Measurements from ENCODE around the gene SNAP29.
"Not testable (repeated sequence)": the region's sequence is repeated elsewhere in the genome, so short reads cannot be mapped to it uniquely, and the experiment has no call there.

Gene SNAP29

DNA sequence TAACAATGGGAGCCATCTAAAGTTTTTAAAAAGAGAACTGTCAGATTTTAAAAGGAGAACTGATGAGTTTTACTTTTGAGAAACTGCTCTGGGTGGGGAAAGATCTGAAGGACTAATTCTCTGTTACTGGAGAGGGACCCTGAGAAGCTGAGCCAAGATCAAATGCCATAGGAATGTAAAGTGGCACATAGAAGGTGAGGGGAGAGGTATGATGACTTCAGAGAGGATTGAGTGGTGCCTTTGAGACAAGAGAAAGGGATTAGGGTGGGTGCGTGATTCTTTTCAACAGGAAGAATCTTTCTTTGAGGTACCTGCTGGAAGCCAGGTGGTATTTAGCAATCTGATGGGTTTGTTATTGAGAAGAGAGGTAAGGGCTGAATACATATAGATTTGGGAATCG, 67.4 kb downstream of the SNAP29 start:
- no peak overlapping the region for H3K4me3 ChIP-seq (ENCODE audit: low read length)
- no peak for DNase-seq (ENCODE audit: low read depth)
- TF ChIP-seq, protein P1, sequence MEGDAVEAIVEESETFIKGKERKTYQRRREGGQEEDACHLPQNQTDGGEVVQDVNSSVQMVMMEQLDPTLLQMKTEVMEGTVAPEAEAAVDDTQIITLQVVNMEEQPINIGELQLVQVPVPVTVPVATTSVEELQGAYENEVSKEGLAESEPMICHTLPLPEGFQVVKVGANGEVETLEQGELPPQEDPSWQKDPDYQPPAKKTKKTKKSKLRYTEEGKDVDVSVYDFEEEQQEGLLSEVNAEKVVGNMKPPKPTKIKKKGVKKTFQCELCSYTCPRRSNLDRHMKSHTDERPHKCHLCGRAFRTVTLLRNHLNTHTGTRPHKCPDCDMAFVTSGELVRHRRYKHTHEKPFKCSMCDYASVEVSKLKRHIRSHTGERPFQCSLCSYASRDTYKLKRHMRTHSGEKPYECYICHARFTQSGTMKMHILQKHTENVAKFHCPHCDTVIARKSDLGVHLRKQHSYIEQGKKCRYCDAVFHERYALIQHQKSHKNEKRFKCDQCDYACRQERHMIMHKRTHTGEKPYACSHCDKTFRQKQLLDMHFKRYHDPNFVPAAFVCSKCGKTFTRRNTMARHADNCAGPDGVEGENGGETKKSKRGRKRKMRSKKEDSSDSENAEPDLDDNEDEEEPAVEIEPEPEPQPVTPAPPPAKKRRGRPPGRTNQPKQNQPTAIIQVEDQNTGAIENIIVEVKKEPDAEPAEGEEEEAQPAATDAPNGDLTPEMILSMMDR (conservative IDR thresholded peaks at IDR 0.05; ENCODE audit: low read depth, low read length): no peak

DNA sequence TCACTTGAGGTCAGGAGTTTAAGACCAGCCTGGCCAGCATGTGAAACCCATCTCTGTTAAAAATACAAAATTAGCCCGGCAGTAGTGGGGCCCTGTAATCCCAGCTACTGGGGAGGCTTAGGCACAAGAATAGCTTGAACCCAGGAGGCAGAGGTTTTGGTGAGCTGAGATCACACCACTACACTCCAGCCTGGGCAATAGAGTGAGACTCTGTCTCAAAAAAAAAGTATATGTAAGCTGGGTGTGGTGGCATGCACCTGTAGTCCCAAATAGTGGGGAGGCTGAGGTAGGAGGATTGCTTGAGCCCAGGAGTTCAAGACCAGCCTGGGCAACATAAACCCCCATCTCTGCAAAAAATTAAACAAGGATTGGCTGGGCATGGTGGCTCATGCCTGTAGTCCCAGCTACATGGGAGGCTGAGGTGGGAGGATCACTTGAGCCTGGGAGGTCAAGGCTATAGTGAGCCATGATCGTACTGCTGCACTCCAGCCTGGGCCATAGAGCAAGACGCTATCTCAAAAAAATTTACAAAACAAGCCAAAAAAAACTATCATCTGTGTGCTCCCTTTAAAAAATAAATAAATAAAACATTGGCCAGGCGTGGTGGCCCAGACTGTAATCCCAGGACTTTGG, 69.2 kb downstream of the SNAP29 start:
- H3K4me3 ChIP-seq (ENCODE audit: low read length): no peak overlapping the region
- DNase-seq (ENCODE audit: low read depth): no peak
- TF ChIP-seq, protein P1 (conservative IDR thresholded peaks at IDR 0.05; ENCODE audit: low read depth, low read length): no peak

GRCh38 chr22:20928573-20928967, 69.8 kb downstream of the SNAP29 start:
- H3K4me3 ChIP-seq (ENCODE audit: low read length): no peak overlapping the region
- TF ChIP-seq, protein P1 (conservative IDR thresholded peaks at IDR 0.05; ENCODE audit: low read depth, low read length): no peak
- DNase-seq (ENCODE audit: low read depth): no peak

GRCh38 chr22:20930004-20930403, 71.2 kb downstream of the SNAP29 start:
- no peak for DNase-seq (ENCODE audit: low read depth)
- H3K4me3 ChIP-seq (ENCODE audit: low read length): no peak overlapping the region
- TF ChIP-seq, protein P1 (conservative IDR thresholded peaks at IDR 0.05; ENCODE audit: low read depth, low read length): no peak

DNA sequence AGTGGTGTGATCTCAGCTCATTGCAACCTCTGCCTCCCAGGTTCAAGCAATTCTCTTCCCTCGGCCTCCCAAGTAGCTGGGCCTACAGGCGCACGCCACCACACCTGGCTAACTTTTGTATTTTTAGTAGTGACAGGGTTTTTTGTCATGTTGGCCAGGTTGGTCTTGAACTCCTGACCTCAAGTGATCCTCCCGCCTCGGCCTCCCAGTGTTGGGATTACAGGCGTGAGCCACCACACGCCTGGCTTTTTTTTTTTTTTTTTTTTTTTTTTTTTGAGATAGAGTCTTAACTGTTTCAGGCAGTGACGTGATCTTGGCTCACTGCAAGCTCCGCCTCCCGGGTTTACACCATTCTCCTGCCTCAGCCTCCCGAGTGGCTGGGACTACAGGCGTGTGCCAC, 71.6 kb downstream of the SNAP29 start:
- DNase-seq (ENCODE audit: low read depth); H3K4me3 ChIP-seq (ENCODE audit: low read length): not testable (repeated sequence)

DNA sequence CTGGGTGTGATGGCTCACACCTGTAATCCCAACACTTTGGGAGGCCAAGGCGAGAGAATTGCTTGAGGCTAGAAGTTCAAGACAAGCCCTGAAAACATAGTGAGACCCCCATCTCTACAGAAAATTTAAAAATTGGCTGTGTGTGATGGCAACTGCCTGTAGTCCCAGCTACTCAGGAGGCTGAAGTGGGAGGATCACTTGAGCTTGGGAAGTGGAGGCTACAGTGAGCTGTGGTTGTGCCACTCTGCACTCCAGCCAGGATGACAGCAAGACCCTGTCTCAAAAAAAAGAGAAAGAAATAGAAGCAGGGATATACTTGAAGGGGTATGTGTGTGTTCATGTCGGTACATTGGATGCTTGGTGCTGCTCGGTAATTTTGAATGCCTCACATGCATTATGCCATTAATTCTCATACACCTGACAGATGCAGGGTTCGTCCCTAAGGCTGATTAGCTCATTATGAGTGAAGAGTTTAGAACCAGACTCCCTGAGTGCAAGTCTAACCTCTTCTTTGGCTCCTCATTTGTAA, 72.4 kb downstream of the SNAP29 start:
- TF ChIP-seq, protein P1 (conservative IDR thresholded peaks at IDR 0.05; ENCODE audit: low read depth, low read length): no peak
- H3K4me3 ChIP-seq (ENCODE audit: low read length): no peak overlapping the region
- no peak for DNase-seq (ENCODE audit: low read depth)

GRCh38 chr22:20933910-20934309, 75.1 kb downstream of the SNAP29 start:
- H3K4me3 ChIP-seq (ENCODE audit: low read length): no peak overlapping the region
- no peak for DNase-seq (ENCODE audit: low read depth)
- TF ChIP-seq, protein P1 (conservative IDR thresholded peaks at IDR 0.05; ENCODE audit: low read depth, low read length): no peak

GRCh38 chr22:20935049-20935448, 76.2 kb downstream of the SNAP29 start:
- not testable (repeated sequence) for H3K4me3 ChIP-seq (ENCODE audit: low read length)

DNA sequence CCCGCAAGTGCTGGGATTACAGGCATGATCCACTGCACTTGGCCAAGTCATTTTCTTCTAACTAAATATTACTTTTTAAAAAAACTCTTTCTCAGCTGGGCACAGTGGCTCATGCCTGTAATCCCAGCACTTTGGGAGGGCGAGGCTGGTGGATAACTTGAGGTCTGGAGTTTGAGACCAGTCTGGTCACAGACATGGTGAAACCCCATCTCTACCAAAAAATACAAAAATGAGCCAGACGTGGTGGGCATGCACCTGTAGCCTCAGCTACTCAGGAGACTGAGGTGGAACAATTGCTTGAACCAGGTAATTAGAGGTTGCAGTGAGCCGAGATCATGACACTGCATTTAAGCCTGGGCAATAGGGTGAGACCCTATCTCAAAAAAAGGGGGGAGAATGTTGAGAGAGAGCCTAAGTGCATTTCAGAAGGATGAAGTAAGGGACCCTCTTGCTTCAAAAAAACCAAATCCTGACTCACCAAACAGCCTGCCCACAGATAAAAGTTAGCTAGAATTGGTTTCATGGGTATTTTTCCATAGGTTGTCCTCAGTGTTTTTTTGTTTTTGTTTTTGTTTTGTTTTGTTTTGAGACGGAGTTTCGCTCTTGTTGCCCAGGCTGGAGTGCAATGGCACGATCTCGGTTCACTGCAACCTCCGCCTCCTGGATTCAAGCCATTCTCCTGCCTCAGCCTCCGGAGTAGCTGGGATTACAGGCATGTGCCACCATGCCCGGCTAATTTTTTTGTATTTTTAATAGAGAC, 77.2 kb downstream of the SNAP29 start:
- not testable (repeated sequence) for DNase-seq (ENCODE audit: low read depth); H3K4me3 ChIP-seq (ENCODE audit: low read length)

More at GRCh38 chr22:20935049-20935448, 76.2 kb downstream of the SNAP29 start:
- not testable (repeated sequence) for DNase-seq (ENCODE audit: low read depth)

Data from retinal pigment epithelial cell (primary cell).